ENCODE measurements around the gene CA11. TPM values are rescaled to one million over a fixed set of nuclear protein-coding genes. Genes with fewer than 3 reads are reported as not detected.

The CA11 gene
- total and polyA plus RNA-seq, 9 of the 15 experiments (the other 6 are each of a cell fraction or from before 2014, with no cell fraction given): 2.9 to 19.9 (median 8.3) TPM

DNA sequence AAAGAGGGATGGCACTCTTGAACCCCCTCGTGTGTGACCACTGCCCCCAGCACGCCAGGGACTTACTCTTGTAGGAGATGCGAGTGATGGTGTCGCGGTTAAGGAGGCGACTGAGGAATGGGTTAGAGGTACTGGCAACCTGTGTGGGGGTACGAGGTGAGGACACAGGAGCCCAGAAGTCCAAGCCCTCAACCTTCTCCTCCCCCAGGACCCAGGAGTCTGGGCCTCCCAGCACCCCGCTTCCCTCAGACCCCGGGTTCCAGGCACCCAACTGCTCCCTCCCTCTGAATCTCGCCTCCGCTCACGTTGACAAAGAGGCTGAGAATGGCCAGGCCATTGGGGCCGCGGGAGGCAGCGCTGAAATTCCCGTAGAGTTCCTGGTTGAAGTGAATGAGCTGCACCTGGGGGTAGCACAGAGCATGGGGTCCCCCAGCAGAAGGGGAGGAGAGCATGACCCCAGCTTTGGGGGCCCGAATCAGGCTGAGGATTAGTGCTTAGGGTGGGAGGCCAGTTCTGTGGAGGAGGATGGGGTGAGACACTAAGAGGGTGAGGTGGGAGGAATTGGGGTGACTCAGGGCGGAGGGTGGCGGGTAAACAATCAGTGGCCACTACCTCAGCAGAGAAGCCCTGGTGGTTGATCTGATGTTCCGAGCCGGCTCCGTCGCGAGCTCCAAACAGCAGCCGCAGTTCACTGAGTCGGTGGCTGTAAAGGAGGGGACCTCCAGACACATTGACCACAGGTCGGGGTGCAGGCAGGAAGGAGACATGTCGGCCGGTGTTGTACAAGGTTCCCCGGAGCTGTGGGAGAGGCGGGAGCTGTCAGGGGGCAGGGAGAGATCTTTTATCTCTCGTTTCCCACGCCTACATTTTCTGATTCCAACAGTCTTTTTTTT lies 6.3 kb downstream of the CA11 start (continued):
- TF ChIP-seq, protein P1, sequence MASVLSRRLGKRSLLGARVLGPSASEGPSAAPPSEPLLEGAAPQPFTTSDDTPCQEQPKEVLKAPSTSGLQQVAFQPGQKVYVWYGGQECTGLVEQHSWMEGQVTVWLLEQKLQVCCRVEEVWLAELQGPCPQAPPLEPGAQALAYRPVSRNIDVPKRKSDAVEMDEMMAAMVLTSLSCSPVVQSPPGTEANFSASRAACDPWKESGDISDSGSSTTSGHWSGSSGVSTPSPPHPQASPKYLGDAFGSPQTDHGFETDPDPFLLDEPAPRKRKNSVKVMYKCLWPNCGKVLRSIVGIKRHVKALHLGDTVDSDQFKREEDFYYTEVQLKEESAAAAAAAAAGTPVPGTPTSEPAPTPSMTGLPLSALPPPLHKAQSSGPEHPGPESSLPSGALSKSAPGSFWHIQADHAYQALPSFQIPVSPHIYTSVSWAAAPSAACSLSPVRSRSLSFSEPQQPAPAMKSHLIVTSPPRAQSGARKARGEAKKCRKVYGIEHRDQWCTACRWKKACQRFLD (CRISPR knock-in tag; IDR thresholded peaks at IDR 0.05): 0 out of 2 replicates have a peak, but pooled peaks have one; percentile 38
- TF ChIP-seq SMAD4 (CRISPR knock-in tag; conservative IDR thresholded peaks at IDR 0.05) (0 out of 2 replicates have a peak, but pooled peaks have one; percentile 29), NBN (IDR thresholded peaks at IDR 0.05; ENCODE audit: low read depth) (no peak), SIN3A (IDR thresholded peaks at IDR 0.05; ENCODE audit: borderline replicate concordance in 2 of 2, control insufficient read depth in 1 of 2, low read depth in 2 of 2, low read length in 2 of 2) (no peak), POLR2A (conservative IDR thresholded peaks at IDR 0.05) (peak; percentile 62; the same call in 1 of the 2 replicates), ZBTB8A (IDR thresholded peaks at IDR 0.05; ENCODE audit: partially characterized antibody) (no peak), DMBX1 (CRISPR knock-in tag; IDR thresholded peaks at IDR 0.05; ENCODE audit: borderline replicate concordance) (no peak), YY1 (IDR thresholded peaks at IDR 0.05; ENCODE audit: borderline replicate concordance in 1 of 3, control insufficient read depth in 1 of 3, extremely low read depth in 1 of 3, insufficient read depth in 3 of 3, insufficient read length in 1 of 3, insufficient replicate concordance in 2 of 3, low read depth in 1 of 3, low read length in 2 of 3) (peak in 1 of 3 experiments; percentile 42), NR1H2 (CRISPR knock-in tag; IDR thresholded peaks at IDR 0.05) (no peak), GABPB1 (CRISPR knock-in tag; IDR thresholded peaks at IDR 0.05) (peak; percentile 61; the same call in 1 of the 2 replicates), FOXK2 (conservative IDR thresholded peaks at IDR 0.05 in 1 of 2, IDR thresholded peaks at IDR 0.05 in 1 of 2; ENCODE audit: low read depth in 2 of 2) (0 out of 4 replicates have a peak, but pooled peaks of 1 of the 2 experiments have one; percentile 24), EGR1 (conservative IDR thresholded peaks at IDR 0.05) (peak; percentile 80), IRF2 (CRISPR knock-in tag; IDR thresholded peaks at IDR 0.05) (no peak), TEAD1 (CRISPR knock-in tag; IDR thresholded peaks at IDR 0.05) (0 out of 4 replicates have a peak, but pooled peaks of 1 of the 2 experiments have one; percentile 28), ZNF75A (CRISPR knock-in tag; IDR thresholded peaks at IDR 0.05) (peak; percentile 89), KDM1A (IDR thresholded peaks at IDR 0.05) (peak in 1 of 2 experiments; percentile 54; a peak in 1 of 4 replicates), POLR2G (IDR thresholded peaks at IDR 0.05; ENCODE audit: low read depth, low read length) (peak; percentile 57), KHSRP (IDR thresholded peaks at IDR 0.05) (no peak)
- TF ChIP-seq, protein P2, sequence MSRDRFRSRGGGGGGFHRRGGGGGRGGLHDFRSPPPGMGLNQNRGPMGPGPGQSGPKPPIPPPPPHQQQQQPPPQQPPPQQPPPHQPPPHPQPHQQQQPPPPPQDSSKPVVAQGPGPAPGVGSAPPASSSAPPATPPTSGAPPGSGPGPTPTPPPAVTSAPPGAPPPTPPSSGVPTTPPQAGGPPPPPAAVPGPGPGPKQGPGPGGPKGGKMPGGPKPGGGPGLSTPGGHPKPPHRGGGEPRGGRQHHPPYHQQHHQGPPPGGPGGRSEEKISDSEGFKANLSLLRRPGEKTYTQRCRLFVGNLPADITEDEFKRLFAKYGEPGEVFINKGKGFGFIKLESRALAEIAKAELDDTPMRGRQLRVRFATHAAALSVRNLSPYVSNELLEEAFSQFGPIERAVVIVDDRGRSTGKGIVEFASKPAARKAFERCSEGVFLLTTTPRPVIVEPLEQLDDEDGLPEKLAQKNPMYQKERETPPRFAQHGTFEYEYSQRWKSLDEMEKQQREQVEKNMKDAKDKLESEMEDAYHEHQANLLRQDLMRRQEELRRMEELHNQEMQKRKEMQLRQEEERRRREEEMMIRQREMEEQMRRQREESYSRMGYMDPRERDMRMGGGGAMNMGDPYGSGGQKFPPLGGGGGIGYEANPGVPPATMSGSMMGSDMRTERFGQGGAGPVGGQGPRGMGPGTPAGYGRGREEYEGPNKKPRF (IDR thresholded peaks at IDR 0.05; ENCODE audit: low read depth, low read length): no peak
- TF ChIP-seq, protein P3, sequence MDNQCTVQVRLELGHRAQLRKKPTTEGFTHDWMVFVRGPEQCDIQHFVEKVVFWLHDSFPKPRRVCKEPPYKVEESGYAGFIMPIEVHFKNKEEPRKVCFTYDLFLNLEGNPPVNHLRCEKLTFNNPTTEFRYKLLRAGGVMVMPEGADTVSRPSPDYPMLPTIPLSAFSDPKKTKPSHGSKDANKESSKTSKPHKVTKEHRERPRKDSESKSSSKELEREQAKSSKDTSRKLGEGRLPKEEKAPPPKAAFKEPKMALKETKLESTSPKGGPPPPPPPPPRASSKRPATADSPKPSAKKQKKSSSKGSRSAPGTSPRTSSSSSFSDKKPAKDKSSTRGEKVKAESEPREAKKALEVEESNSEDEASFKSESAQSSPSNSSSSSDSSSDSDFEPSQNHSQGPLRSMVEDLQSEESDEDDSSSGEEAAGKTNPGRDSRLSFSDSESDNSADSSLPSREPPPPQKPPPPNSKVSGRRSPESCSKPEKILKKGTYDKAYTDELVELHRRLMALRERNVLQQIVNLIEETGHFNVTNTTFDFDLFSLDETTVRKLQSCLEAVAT (IDR thresholded peaks at IDR 0.05): peak in 1 of 2 experiments; percentile 24; a peak in 1 of 4 replicates

Data from K562 (cell line).